Endodermal cell (in vitro differentiated cells): ENCODE measurements around the gene ZNF445. TPM values are rescaled to one million over a fixed set of nuclear protein-coding genes. Genes with fewer than 3 reads are reported as not detected.

Experiments used
- DNase-seq: peaks from one replicate; pipeline ENCODE4 v3.0.0-alpha.2; 2017
- H3K27ac ChIP-seq: 2 replicates; pipeline ENCODE4 v1.5.1; 2013; ENCODE audit warnings: mild to moderate bottlenecking, low read depth, low read length, moderate library complexity
- H3K27me3 ChIP-seq: 2 replicates; pipeline ENCODE4 v1.6.1; 2013; ENCODE audit warnings: mild to moderate bottlenecking, low read length, moderate library complexity; ENCODE audit not compliant: insufficient read depth, control insufficient read depth, poor library complexity, severe bottlenecking
- H3K36me3 ChIP-seq: 2 replicates; pipeline ENCODE4 v1.7.0; 2013; ENCODE audit warnings: mild to moderate bottlenecking, low read length, moderate library complexity; ENCODE audit not compliant: control insufficient read depth, insufficient read depth
- H3K4me1 ChIP-seq: one replicate; pipeline ENCODE4 v1.7.0; 2013; ENCODE audit warnings: low read length; ENCODE audit not compliant: control insufficient read depth, insufficient read depth
- H3K4me3 ChIP-seq: 2 replicates; pipeline ENCODE4 v1.5.1; 2013; ENCODE audit warnings: mild to moderate bottlenecking, low read length, moderate library complexity
- H3K9ac ChIP-seq: 2 replicates; pipeline ENCODE4 v1.6.1; 2013; ENCODE audit warnings: mild to moderate bottlenecking, low read length, moderate library complexity; ENCODE audit not compliant: poor library complexity, severe bottlenecking; ENCODE audit errors: extremely low read depth
- H3K9me3 ChIP-seq: 2 replicates; pipeline ENCODE4 v1.6.1; 2013; ENCODE audit warnings: mild to moderate bottlenecking, low read length, moderate library complexity; ENCODE audit not compliant: control insufficient read depth
- H3K27ac Mint-ChIP-seq: 2 replicates; pipeline ENCODE4 v1.8.0; 2020; ENCODE audit warnings: mixed read lengths
- H3K27me3 Mint-ChIP-seq: 2 replicates; pipeline ENCODE4 v1.8.0; 2021; ENCODE audit warnings: mild to moderate bottlenecking, mixed read lengths; ENCODE audit not compliant: insufficient read depth
- H3K36me3 Mint-ChIP-seq: 2 replicates; pipeline ENCODE4 v1.8.0; 2020; ENCODE audit warnings: low read depth, mixed read lengths
- H3K4me1 Mint-ChIP-seq: 2 replicates; pipeline ENCODE4 v1.8.0; 2020; ENCODE audit warnings: mixed read lengths
- H3K4me3 Mint-ChIP-seq: 2 replicates; pipeline ENCODE4 v1.8.0; 2020; ENCODE audit warnings: mild to moderate bottlenecking, moderate library complexity, mixed read lengths
- H3K9me3 Mint-ChIP-seq: 2 replicates; pipeline ENCODE4 v1.8.0; 2020; ENCODE audit warnings: mild to moderate bottlenecking, mixed read lengths
- WGBS, 2 experiments: methylation state at CpG; one replicate each; pipeline versions ENCODE4 v1.1.5 to v1.1.7; 2013; ENCODE audit warnings: missing lambda C conversion rate in 2 of 2, mixed read lengths in 1 of 2; ENCODE audit not compliant: insufficient coverage in 1 of 2, insufficient read length in 1 of 2; 5-methylcytosine and 5-hydroxymethylcytosine counted together
- total RNA-seq, 2 donors: library from RNA; stranded (reverse); fragmentation: NEBNext Ultra II Directional in 1 of 2; extraction: Animal tissue kit (Norgen Biotek cat#: 25700) in 1 of 2; gene quantifications; 2 replicates in 1 of 2; 3 replicates in 1 of 2; pipeline ENCODE4 v1.2.1, GENCODE V29; 2021
- TF ChIP-seq, protein P1 (sequence below): fragments of 200-600 bp; sonication (generic); conservative IDR thresholded peaks from 2 replicates; pipeline ENCODE4 v1.5.0; 2021; ENCODE audit warnings: antibody characterized with exemption, mild to moderate bottlenecking

Gene ZNF445
- total RNA-seq, 2 donors from 2014 or later = 35.4 to 56.9 TPM

DNA sequence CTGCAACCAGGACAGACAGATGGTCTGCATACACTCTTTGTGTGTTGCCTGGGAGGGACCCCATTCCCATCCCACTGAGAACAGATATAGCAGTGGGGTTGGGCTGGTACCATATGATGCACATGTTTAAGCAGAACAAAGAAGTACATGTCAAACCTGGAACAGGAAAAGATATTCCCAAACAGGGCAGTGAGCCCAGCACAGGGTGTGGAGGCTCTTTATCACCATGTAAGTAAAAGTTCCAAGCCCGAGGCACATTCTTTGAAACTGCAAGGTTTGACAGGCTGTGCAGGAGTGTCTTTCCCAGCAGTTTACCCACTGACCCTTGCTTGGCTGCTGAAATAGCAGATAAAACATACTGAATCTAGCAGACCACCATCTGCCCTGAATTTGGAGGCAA is 5.3 kb upstream of the ZNF445 start:
- DNase-seq = no peak
- WGBS, 2 experiments = 84 to 100% methylated on average over 1 of the region's 1 CpG
- Histone ChIP-seq H3K27me3 (no peaks in the 10 kb centered on the region), H3K27ac (no peak overlapping the region), H3K36me3 (no peaks in the 10 kb centered on the region), H3K9ac (no peak overlapping the region), H3K4me1 (no peaks in the 10 kb centered on the region), H3K9me3 (no peaks in the 10 kb centered on the region), H3K4me3 (no peak overlapping the region)
- no peak overlapping the region for H3K27ac Mint-ChIP-seq
- no peaks in the 10 kb centered on the region for H3K36me3 Mint-ChIP-seq
- peaks cover 8% of the 10 kb centered on the region for H3K9me3 Mint-ChIP-seq
- no peaks in the 10 kb centered on the region for H3K27me3 Mint-ChIP-seq
- H3K4me3 Mint-ChIP-seq = no peak overlapping the region
- peaks cover 24% of the 10 kb centered on the region for H3K4me1 Mint-ChIP-seq
- TF ChIP-seq, protein P1, sequence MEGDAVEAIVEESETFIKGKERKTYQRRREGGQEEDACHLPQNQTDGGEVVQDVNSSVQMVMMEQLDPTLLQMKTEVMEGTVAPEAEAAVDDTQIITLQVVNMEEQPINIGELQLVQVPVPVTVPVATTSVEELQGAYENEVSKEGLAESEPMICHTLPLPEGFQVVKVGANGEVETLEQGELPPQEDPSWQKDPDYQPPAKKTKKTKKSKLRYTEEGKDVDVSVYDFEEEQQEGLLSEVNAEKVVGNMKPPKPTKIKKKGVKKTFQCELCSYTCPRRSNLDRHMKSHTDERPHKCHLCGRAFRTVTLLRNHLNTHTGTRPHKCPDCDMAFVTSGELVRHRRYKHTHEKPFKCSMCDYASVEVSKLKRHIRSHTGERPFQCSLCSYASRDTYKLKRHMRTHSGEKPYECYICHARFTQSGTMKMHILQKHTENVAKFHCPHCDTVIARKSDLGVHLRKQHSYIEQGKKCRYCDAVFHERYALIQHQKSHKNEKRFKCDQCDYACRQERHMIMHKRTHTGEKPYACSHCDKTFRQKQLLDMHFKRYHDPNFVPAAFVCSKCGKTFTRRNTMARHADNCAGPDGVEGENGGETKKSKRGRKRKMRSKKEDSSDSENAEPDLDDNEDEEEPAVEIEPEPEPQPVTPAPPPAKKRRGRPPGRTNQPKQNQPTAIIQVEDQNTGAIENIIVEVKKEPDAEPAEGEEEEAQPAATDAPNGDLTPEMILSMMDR = no peak

DNA sequence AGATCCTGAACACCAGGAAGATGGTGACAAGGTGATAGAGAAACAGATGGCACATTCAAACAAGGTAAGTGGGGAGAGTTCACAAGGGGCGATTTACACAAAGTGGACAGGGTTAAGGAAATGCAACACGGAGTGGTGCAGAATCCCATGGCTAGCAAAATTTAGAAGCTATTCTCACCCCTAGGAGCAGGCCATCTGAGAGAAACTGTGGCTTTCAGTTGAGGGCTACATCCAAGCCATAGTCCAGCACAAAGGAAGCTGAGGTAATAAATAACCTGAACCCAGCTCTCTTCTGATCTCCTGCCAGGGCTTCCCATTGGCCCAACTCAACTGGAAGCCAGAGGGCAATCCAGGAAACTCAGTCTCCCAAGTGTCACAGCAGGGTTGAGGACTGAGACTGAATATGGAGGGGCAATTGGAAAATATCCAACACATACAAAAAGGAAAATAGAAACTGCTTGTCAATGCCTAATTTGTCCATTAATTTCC is 1.2 kb upstream of the ZNF445 start:
- H3K36me3 Mint-ChIP-seq = no peaks in the 10 kb centered on the region
- no peak overlapping the region for H3K27ac Mint-ChIP-seq
- Histone ChIP-seq H3K36me3 (no peaks in the 10 kb centered on the region), H3K27me3 (no peaks in the 10 kb centered on the region), H3K4me1 (no peaks in the 10 kb centered on the region), H3K9ac (no peak overlapping the region), H3K27ac (no peak overlapping the region), H3K9me3 (no peaks in the 10 kb centered on the region), H3K4me3 (no peak overlapping the region)
- no peaks in the 10 kb centered on the region for H3K27me3 Mint-ChIP-seq
- peaks cover 32% of the 10 kb centered on the region for H3K4me1 Mint-ChIP-seq
- 88 to 100% methylated on average over 1 to 2 of the region's 2 CpGs for WGBS, 2 experiments
- H3K4me3 Mint-ChIP-seq = peak overlapping the region; percentile 78
- no peaks in the 10 kb centered on the region for H3K9me3 Mint-ChIP-seq
- DNase-seq = no peak
- TF ChIP-seq, protein P1 = no peak

DNA sequence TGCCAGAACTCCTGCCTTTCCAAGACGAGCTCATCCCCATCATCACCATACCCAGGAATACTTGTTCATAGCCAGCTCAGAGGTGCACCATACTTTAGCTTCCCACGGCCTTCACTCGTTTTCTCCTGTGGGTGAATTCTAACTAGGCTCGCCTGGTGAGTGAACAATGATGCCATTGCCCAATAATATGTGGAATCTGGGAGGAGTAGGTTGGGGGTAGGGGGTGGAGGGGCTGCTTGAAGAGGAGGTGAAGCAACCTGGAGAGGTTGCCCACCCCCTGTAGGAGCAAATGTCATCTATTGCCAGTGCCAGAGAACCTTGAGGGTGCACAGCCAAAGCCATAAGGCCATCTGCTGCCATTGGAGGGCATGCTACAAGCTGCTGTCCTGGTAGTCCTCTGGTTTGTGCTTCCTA is 592 bp upstream of the ZNF445 start:
- peaks cover 32% of the 10 kb centered on the region for H3K4me1 Mint-ChIP-seq
- H3K4me3 ChIP-seq = peak overlapping the region; percentile 91
- H3K27me3 ChIP-seq = no peaks in the 10 kb centered on the region
- 90% methylated on average over 4 of the region's 4 CpGs; no CpG with 5 or more reads in 1 of the 2 experiments for WGBS, 2 experiments
- H3K36me3 ChIP-seq = no peaks in the 10 kb centered on the region
- H3K36me3 Mint-ChIP-seq = no peaks in the 10 kb centered on the region
- H3K9me3 ChIP-seq = no peaks in the 10 kb centered on the region
- peak overlapping the region; percentile 41 for H3K9ac ChIP-seq
- H3K27ac Mint-ChIP-seq = peak overlapping the region; percentile 82
- H3K27ac ChIP-seq = no peak overlapping the region
- no peak for DNase-seq
- TF ChIP-seq, protein P1 = no peak
- peak overlapping the region; percentile 78 for H3K4me3 Mint-ChIP-seq
- no peaks in the 10 kb centered on the region for H3K27me3 Mint-ChIP-seq
- no peaks in the 10 kb centered on the region for H3K4me1 ChIP-seq
- H3K9me3 Mint-ChIP-seq = no peaks in the 10 kb centered on the region
